ENCODE results near the gene APCDD1. TPM values are rescaled to one million over a fixed set of nuclear protein-coding genes. Genes with fewer than 3 reads are reported as not detected.

Gene APCDD1
- total and polyA plus RNA-seq, 2 of the 13 experiments (the other 11 are each of a cell fraction or from before 2014, with no cell fraction given), result 2.1 to 8.6 TPM

GRCh38 chr18:10482363-10482984 is 28.0 kb downstream of the APCDD1 start:
- H3K9me3 ChIP-seq (ENCODE audit: low read length), result no peaks in the 10 kb centered on the region
- no peak for ATAC-seq
- no peaks in the 10 kb centered on the region for H3K79me2 ChIP-seq (ENCODE audit: insufficient read depth, low read length)
- ChIA-PET CTCF (ENCODE audit: low intra/inter-chr PET ratio, low total read pairs) (no interaction called here), POLR2A (no interaction called here)
- no peak overlapping the region for H3K4me3 ChIP-seq (replicated peaks in 1 of 3; ENCODE audit: insufficient read depth in 1 of 3, low read depth in 2 of 3, low read length in 3 of 3)
- no peak for TF ChIP-seq ZNF800 (CRISPR knock-in tag; IDR thresholded peaks at IDR 0.05)
- DNase-seq (ENCODE audit: low spot score), result no peak
- H3K9ac ChIP-seq (ENCODE audit: insufficient read depth, low read depth, low read length), result no peak overlapping the region
- no peaks in the 10 kb centered on the region for H3K27me3 ChIP-seq (ENCODE audit: control insufficient read depth in 1 of 2, insufficient read depth in 2 of 2, low read length in 2 of 2)
- intact Hi-C loops (cut with micrococcal nuclease; ENCODE audit: unreplicated experiment) (no loop called here), in situ Hi-C loops (cut with HindIII; ENCODE audit: extremely low pct_ligation_motif_present, low pct_unique_long_range_greater_than_20kb) (no loop called here)
- H3K27ac ChIP-seq (ENCODE audit: extremely low read length, insufficient read depth, low read length), result no peak overlapping the region
- BruUV-seq (replicated peaks), result no TSS peak
- no peaks in the 10 kb centered on the region for H3K36me3 ChIP-seq (replicated peaks in 1 of 2; ENCODE audit: control insufficient read depth in 1 of 2, insufficient read depth in 2 of 2, low read length in 2 of 2)
- no peaks in the 10 kb centered on the region for H3K4me1 ChIP-seq (ENCODE audit: insufficient read depth, low read length)
- H2AFZ ChIP-seq (ENCODE audit: low read length), result no peak overlapping the region
- no peak for FAIRE-seq
- no peaks in the 10 kb centered on the region for H4K20me1 ChIP-seq (ENCODE audit: insufficient read depth, low read length)
- no peak overlapping the region for H3K4me2 ChIP-seq (ENCODE audit: low read depth, low read length)
- WGBS (ENCODE audit: low lambda C conversion rate), result 79% methylated on average over 9 of the region's 11 CpGs

- Histone ChIP-seq H3K79me2 (ENCODE audit: insufficient read depth, low read length) (no peaks in the 10 kb centered on the region), H3K9ac (ENCODE audit: insufficient read depth, low read depth, low read length) (no peak overlapping the region), H3K4me3 (replicated peaks in 1 of 3; ENCODE audit: insufficient read depth in 1 of 3, low read depth in 2 of 3, low read length in 3 of 3) (no peak overlapping the region), H4K20me1 (ENCODE audit: insufficient read depth, low read length) (no peaks in the 10 kb centered on the region), H2AFZ (ENCODE audit: low read length) (no peak overlapping the region), H3K27me3 (ENCODE audit: control insufficient read depth in 1 of 2, insufficient read depth in 2 of 2, low read length in 2 of 2) (no peaks in the 10 kb centered on the region), H3K4me1 (ENCODE audit: insufficient read depth, low read length) (no peaks in the 10 kb centered on the region), H3K27ac (ENCODE audit: extremely low read length, insufficient read depth, low read length) (no peak overlapping the region), H3K4me2 (ENCODE audit: low read depth, low read length) (no peak overlapping the region), H3K9me3 (ENCODE audit: low read length) (no peaks in the 10 kb centered on the region), H3K36me3 (replicated peaks in 1 of 2; ENCODE audit: control insufficient read depth in 1 of 2, insufficient read depth in 2 of 2, low read length in 2 of 2) (no peaks in the 10 kb centered on the region)
- in situ Hi-C loops (cut with HindIII; ENCODE audit: extremely low pct_ligation_motif_present, low pct_unique_long_range_greater_than_20kb) (no loop called here), intact Hi-C loops (cut with micrococcal nuclease; ENCODE audit: unreplicated experiment) (no loop called here)
- ChIA-PET CTCF (ENCODE audit: low intra/inter-chr PET ratio, low total read pairs) (no interaction called here), POLR2A (no interaction called here)
- ATAC-seq (no peak), DNase-seq (ENCODE audit: low spot score) (no peak), FAIRE-seq (no peak)
- peak; percentile 49 for TF ChIP-seq AGO2 (optimal IDR thresholded peaks at IDR 0.05; ENCODE audit: low read depth, low read length)
- TF ChIP-seq MEF2D (CRISPR knock-in tag; IDR thresholded peaks at IDR 0.05), result no peak
- 66% methylated on average over 11 of the region's 20 CpGs for WGBS (ENCODE audit: low lambda C conversion rate)
- BruUV-seq (replicated peaks), result no TSS peak
Observed at GRCh38 chr18:10482985-10483949, 28.8 kb downstream of the APCDD1 start.

Measured in HepG2 (cell line).